Activated gamma-delta T cell treated with Interleukin-2 at 50 U/mL for 16 hours (primary cell): Measurements from ENCODE around the gene ZNF808.
"Not testable (repeated sequence)": the region's sequence is repeated elsewhere in the genome, so short reads cannot be mapped to it uniquely, and the experiment has no call there.

ENCODE experiments used
- DNase-seq: peaks from one replicate; pipeline ENCODE4 v3.0.0-alpha.2; 2020

ZNF808 gene

DNA sequence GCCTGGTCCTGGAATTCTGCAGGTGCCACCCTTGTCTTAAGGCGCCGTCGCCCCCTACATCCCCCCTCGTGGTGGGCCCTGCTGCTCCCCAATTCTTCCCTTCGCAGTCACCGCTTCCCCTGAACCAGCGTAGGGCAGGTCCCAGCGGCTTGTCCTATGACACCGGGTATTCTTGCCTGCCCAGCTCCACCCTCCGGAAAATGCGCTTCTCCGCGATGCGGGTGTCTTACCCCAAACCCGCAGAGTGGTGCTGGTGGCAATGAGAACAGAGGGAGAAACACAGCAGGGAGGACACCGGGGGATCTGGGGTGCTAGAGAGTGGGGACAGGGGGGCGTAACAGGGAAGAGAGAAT, 9.0 kb downstream of the ZNF808 start:
- DNase-seq: peak; percentile 19

DNA sequence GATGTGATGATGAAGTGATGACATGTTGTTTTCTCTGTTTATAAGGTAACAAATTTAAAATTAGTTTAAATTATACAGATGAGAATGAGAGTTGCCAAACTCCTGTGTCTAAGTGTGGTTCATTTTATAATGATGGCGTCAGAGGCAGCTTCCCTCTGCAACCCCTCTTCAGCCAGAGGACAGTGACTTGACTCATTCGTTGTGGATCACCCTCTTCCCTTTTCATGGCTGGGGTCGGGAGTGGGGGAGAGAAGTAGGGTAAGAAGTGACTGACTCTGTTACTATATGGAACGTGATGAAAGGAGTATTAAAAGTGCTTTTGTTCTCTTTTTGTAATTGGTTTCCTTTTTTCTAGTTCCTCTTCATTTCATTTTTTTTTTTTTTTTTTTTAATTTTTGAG, 11.3 kb downstream of the ZNF808 start:
- not testable (repeated sequence) for DNase-seq

DNA sequence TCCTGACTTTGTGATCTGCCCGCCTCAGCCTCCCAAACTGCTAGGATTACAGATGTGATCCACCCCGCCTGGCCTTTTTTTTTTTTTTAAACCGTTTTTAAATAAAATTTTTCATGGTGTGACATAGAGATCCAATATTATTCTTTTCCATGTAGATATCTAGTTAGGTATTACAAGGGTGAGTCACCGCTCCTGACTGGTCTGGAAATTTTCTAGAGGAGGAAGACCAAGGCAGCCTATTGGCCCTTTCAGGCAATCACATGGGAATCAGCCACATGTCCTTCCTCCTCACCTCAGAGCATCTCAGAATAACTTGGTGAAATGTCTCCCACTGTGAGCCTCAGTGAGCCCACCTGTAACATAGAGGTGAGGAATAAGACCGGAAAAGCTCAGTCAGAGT, 13.7 kb downstream of the ZNF808 start:
- not testable (repeated sequence) for DNase-seq

DNA sequence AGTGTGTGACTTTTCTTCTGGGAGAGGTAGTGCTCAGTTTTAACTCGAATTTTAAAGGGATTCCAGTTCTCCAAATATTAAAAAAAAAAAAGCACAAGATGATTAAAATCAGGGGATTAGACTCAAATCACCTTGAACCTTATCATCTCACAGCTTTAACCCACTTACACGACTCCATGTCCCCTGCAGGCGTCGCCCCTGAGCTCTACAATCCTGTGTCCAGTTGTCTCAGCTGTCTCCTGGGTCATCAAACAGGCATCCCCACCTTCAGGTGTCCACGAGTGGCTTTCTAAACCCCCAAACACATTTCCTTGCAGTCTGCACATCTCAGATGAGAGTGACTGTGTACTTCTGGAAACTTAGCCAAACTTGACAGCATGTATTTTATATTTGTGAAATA, 14.1 kb downstream of the ZNF808 start:
- DNase-seq: no peak

DNA sequence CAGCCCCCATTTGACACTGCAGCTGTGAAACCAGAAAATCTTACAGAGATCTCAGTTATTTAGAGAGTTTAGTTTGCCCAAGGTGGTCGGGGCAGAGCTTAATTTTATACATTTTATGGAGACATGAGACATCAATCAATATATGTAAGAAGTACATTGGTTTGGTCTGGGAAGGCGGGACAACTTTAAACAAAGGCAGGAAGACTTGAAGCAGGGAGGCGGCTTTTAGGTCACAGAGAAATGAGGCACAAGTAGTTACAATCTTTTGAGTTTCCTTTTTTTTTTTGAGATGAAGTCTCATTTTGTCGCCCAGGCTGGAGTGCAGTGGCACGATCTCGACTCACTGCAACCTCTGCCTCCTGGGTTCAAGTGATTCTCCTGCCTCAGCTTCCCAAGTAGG, 15.1 kb downstream of the ZNF808 start:
- not testable (repeated sequence) for DNase-seq

DNA sequence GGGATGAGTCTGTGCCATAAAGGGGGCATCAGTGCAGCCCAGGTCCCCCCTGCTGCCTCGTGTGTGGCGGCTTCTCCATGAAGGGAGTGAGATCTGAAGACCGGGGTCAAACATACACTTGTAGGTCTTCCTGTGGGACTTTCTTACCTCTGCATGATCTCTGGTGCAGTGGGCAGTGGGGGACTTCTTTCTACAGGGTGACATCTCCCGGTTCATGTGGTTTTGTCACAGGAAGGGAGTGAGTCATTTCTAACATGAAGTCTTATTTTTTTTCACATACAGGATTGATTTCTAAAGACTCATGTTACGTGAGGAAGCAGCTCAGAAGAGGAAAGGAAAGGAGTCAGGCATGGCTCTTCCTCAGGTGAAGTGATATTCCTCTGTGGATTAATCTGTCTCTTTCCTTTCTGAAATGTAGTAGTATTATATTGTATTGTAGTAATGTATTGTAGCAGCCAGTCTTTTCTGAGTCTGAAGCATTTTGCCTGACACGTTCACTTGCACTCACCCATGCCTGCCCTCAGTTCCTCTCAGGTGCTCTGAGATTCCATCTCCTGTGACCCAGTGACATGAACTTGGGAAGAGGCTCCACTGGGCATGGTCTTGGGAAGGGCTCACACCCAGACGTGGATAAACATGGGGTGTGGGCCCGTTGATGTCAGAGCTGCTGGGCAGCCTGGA, 15.7 kb downstream of the ZNF808 start:
- peak; percentile 51 for DNase-seq

GRCh38 chr19:52554216-52554971, 26.9 kb downstream of the ZNF808 start:
- no peak for DNase-seq

DNA sequence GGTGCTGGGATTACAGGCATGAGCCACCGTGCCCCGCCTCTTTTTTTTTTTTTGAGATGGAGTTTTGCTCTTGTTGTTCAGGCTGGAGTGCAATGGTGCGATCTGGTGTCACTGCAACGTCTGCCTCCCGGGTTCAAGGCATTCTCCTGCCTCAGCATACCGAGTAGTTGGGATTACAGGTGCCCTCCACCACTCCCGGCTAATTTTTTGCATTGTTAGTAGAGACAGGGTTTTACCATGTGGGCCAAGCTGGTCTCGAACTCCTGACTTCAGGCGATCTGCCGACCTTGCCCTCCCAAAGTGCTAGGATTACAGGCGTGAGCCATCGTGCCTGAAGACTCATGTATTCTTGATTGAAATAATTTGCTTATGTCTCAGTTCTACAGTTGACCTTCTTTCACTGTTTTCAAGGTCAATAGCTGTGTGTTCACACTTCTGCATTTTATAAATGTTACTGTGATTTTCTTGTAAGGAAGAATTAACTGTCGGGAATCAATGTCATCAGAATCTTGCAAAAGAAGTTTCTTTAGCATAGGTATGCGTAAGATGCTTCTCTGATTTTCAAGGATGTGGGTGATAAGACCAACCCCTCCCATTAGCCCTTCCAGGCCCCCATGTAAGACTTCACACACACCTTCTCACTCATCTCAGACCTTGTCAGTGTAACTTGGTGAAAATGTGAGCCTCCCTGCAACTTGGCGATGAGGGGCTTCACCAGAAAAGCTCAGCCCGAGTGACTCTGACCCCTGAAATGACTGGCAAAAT, 29.9 kb downstream of the ZNF808 start:
- no peak for DNase-seq

DNA sequence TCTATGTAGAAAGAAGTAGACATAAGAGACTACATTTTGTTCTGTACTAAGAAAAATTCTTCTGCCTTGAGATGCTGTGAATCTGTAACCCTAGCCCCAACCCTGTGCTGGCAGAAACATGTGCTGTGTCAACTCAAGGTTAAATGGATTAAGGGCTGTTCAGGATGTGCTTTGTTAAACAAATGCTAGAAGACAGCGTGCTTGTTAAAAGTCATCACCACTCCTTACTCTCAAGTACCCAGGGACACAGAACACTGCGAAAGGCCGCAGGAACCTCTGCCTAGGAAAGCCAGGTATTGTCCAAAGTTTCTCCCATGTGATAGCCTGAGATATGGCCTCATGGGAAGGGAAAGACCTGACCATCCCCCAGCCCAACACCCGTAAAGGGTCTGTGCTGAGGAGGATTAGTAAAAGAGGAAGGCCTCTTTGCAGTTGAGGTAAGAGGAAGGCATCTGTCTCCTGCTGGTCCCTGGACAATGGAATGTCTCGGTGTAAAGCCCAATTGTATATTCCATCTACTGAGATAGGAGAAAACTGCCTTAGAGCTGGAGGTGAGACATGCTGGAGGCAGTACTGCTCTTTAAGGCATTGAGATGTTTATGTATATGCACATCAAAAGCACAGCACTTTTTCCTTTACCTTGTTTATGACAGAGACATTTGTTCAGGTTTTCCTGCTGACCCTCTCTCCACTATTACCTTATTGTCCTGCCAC, 31.4 kb downstream of the ZNF808 start:
- DNase-seq: not testable (repeated sequence)

DNA sequence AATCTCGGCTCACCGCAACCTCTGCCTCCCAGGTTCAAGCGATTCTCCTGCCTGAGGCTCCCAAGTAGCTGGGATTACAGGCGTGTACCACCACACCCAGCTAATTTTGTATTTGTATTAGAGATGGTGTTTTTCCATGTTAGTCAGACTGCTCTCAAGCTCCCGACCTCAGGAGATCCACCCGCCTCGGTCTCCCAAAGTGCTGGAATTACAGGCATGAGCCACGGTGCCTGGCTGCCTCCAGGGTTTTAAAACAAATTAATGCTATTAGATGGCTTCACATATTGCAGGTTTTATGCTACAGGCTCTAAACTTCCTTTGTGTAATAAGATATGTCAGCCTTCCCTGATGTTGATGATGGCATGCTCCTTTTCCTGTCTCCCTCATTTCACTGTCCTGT, 34.1 kb downstream of the ZNF808 start:
- DNase-seq: not testable (repeated sequence)

DNA sequence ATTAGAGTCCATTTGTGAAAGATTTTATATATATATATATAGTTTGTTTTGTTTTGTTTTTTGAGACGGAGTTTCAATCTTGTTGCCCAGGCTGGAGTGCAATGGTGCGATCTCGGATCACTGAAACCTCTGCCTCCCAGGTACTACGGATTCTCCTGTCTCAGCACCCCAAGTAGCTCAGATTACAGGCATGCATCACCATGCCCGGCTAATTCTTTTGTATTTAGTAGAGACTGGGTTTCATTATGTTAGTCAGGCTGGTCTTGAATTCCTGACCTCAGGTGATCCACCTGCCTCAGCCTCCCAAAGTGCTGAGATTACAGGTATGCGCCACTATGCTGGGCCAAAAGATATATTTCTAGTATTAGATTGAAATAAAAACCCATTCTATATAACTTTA, 38.7 kb downstream of the ZNF808 start:
- no peak for DNase-seq

- no peak for DNase-seq
Observed at GRCh38 chr19:52566588-52566987, 39.1 kb downstream of the ZNF808 start.

GRCh38 chr19:52567921-52568320, 40.5 kb downstream of the ZNF808 start:
- no peak for DNase-seq

DNA sequence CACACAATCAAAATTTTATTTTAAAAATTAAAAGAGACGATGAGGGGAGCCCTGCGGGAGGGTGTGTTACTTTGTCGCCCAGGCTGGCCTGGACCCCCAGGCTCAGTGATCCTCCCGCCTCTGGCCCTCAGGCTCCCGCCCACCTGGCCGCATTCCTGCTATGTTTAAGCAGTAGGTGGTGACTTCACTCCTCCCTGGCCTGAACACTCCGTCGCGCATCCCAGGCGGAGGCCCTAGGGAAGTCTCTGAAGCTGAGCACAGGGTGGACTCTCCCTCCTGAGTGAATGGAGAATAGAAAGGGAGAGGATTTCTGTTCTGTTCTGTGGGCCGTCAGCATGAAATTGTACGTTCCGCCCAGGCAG, 42.2 kb downstream of the ZNF808 start:
- not testable (repeated sequence) for DNase-seq

- peak; percentile 95 for DNase-seq
Observed at GRCh38 chr19:52570000-52570861, 42.8 kb downstream of the ZNF808 start, which contains the start of gene ZNF701. TSS of gene ZNF701 (plus strand) at chr19:52570287. CDS start at chr19:52574148, 3,861 bp downstream.

- DNase-seq: no peak
Observed at GRCh38 chr19:52584736-52585440, 57.4 kb downstream of the ZNF808 start.

- no peak for DNase-seq
Observed at GRCh38 chr19:52585604-52586003, 58.1 kb downstream of the ZNF808 start.

DNA sequence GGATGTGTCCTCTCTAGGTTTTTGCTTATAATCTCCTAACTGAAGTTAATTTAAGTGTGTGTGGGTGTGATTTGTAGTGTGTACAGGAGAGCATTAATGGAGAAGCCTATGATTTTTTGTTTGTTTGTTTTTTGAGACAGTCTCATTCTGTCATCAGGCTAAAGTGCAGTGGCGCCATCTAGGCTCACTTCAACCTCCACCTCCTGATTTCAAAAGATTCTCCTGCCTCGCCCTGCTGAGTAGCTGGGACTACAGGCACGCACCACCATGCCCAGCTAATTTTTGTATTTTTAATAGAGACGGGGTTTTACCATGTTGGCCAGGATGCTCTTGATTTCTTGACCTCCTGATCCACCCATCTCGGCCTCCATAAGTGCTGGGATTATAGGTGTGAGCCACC, 63.3 kb downstream of the ZNF808 start:
- no peak for DNase-seq

DNA sequence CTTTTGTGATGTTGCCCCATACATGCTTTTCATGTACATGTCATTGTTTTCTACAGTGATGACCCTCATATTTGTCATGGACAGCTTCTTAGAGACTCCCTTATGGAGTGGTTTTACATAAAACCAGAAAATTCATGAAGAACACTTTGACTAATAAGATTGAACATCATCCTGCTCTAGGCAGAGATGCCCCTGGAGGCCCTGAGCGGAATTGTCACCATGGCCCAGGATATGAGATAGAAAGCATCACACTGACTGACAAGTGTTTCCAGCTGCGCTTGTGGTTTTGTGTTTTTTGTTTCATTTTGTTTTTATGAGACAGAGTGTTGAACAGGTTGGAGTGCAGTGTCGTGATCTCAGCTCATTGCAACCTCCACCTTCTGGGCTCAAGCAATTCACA, 64.8 kb downstream of the ZNF808 start:
- no peak for DNase-seq

DNA sequence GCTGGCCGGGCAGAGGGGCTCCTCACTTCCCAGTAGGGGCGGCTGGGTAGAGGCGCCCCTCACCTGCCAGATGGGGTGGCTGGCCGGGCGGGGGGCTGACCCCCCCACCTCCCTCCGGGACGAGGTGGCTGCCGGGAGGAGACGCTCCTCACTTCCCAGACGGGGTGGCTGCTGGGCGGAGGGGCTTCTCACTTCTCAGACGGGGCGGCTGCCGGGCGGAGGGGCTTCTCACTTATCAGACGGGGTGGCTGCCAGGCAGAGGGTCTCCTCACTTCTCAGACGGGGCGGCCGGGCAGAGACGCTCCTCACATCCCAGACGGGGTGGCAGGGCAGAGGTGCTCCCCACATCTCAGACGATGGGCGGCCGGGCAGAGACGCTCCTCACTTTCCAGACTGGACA, 66.0 kb downstream of the ZNF808 start:
- DNase-seq: not testable (repeated sequence)

- no peak for DNase-seq
Observed at GRCh38 chr19:52599241-52599640, 71.8 kb downstream of the ZNF808 start.

DNA sequence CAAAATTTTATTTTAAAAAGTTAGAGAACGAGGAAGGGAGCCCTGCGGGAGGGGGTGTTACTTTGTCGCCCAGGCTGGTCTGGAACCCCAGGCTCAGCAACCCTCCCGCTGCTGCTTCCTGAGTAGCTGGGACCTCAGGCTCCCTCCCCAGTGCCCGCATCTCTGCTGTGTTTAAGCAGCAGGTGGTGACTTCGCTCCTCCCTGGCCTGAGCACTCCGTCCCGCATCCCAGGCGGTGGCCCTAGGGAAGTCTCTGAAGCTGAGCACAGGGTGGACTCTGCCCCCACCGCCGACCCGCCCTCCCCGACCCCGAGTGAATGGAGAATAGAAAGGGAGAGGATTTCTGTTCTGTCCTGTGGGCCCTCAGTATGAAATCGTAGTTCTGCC, 73.2 kb downstream of the ZNF808 start:
- peak; percentile 6 for DNase-seq
